ENCODE measurements around the gene HOXD4. TPM values are rescaled to one million over a fixed set of nuclear protein-coding genes. Genes with fewer than 3 reads are reported as not detected.

Gene HOXD4
- total RNA-seq, 1 experiment from 2014 or later: 0.61 TPM

DNA sequence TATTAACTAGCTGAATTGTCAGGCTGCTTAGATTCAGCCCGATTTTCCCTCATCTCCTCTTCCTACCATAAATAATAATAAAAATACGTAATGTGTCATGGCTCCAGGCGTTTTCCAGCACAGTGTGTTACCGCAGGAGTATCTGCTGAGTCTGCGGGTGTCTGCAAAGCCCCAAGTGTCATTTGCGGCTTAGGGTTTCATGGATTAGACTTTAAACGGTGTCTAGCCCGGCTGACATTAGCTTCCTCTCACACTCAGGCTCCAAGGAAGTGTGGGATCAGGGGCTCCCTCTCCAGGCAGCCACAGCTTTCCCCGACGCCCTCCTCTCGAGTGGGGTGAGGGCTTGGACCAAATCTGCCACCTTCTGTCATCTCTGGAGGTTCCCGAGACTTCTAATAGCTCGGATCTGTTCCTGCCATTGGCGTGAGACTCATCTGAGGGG, 23.1 kb downstream of the HOXD4 start:
- no peaks in the 10 kb centered on the region for H3K9me3 ChIP-seq (ENCODE audit: control insufficient read depth in 1 of 2, insufficient read depth in 1 of 2, low read depth in 1 of 2, low read length in 2 of 2)
- H3K79me2 ChIP-seq (ENCODE audit: insufficient read depth, low read length): no peaks in the 10 kb centered on the region
- no peak overlapping the region for H3K27ac ChIP-seq (ENCODE audit: low read depth, low read length)
- RAD21 ChIA-PET (ENCODE audit: low non-redundant PET in 1 of 2, low total read pairs in 2 of 2, uncharacterized antibody in 2 of 2, unreplicated experiment in 2 of 2): no interaction called here
- no peaks in the 10 kb centered on the region for H3K9me2 ChIP-seq (ENCODE audit: insufficient read depth)
- H4K20me1 ChIP-seq (ENCODE audit: insufficient read depth): no peaks in the 10 kb centered on the region
- no peak overlapping the region for H3K4me3 ChIP-seq (replicated peaks in 1 of 2; ENCODE audit: low read depth in 1 of 2, low read length in 2 of 2)
- H3K36me3 ChIP-seq (ENCODE audit: control insufficient read depth in 1 of 2, insufficient read depth in 2 of 2, low read length in 2 of 2): no peaks in the 10 kb centered on the region
- intact Hi-C loops (cut with micrococcal nuclease): no loop called here
- H3K4me1 ChIP-seq (ENCODE audit: control insufficient read depth in 1 of 2, insufficient read depth in 2 of 2, low read length in 2 of 2): no peaks in the 10 kb centered on the region
- H3K27me3 ChIP-seq (ENCODE audit: insufficient read depth, low read length): no peaks in the 10 kb centered on the region
- TF ChIP-seq ELF1 (IDR thresholded peaks at IDR 0.05; ENCODE audit: borderline replicate concordance, low read depth) (no peak), EGR1 (IDR thresholded peaks at IDR 0.05; ENCODE audit: low read depth) (no peak), POLR2A (IDR thresholded peaks at IDR 0.05; ENCODE audit: borderline replicate concordance, extremely low read depth, insufficient read depth, insufficient read length) (no peak)
- ATAC-seq (no peak), DNase-seq (ENCODE audit: low read depth, low spot score) (no peak)
- POLR2A ChIA-PET: no interaction called here
- no TSS peak for BruUV-seq (replicated peaks)
- no peak overlapping the region for H2AFZ ChIP-seq (ENCODE audit: low read depth, low read length, poor library complexity, severe bottlenecking)
- H3K4me2 ChIP-seq (ENCODE audit: low read length): no peak overlapping the region
- H3K9ac ChIP-seq (ENCODE audit: low read length): no peak overlapping the region
- CTCF ChIA-PET: interaction anchor here (1.0 kb wide), 1 partner anchor 577 kb away, joined by 3 read pairs; no protein-coding TSS in a partner anchor

DNA sequence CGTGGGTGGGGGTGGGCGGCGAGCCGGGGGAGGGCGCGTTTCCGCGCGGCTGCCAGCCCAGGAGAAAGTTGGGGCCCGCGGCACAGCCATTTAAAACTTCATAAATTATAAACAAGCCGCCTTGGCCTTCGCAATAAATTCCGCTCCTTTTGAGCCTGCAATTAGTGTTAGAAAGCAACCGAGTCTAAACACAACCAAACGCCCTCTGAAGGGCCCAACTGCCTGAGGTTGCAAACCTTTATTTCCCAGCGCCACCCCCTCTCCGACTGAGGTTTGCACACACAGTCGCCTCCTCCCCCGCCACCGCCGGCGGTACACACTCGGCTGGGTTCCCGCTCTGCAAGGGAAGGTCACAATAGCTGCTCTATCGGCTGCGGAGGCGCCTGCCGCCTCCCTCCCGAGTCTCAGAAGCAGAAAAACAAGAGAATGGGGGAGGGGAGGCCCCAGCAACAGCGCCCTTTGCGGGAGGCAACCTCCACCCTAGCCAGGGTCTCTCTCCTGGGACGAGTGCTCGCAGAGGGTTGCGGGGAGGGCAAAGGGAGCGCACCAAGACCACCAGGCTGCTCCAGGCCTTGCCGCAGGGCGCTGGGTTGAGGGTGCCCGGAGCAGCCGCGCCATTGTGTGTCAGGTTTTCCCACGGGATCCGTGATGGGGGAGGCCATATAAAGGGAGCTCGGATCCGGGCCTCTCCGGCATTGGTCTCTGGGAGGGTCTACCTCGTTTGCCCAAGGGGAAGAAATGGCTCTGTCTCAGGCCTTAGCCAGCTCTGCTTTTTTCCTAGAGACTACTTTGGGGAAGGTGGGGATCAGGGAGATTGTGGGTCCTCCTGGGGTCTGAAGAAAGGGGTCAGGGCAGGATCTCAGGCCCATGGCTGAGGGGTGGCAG, 23.7 kb downstream of the HOXD4 start:
- ATAC-seq: no peak
- CTCF ChIA-PET: interaction anchor here (1.0 kb wide), 1 partner anchor 578 kb away, joined by 3 read pairs; no protein-coding TSS in a partner anchor
- H3K9me3 ChIP-seq (ENCODE audit: control insufficient read depth in 1 of 2, insufficient read depth in 1 of 2, low read depth in 1 of 2, low read length in 2 of 2): no peaks in the 10 kb centered on the region
- POLR2A ChIA-PET: no interaction called here
- H3K9ac ChIP-seq (ENCODE audit: low read length): no peak overlapping the region
- no peaks in the 10 kb centered on the region for H3K9me2 ChIP-seq (ENCODE audit: insufficient read depth)
- H3K4me1 ChIP-seq (ENCODE audit: control insufficient read depth in 1 of 2, insufficient read depth in 2 of 2, low read length in 2 of 2): no peaks in the 10 kb centered on the region
- H3K4me2 ChIP-seq (ENCODE audit: low read length): no peak overlapping the region
- no peaks in the 10 kb centered on the region for H3K36me3 ChIP-seq (ENCODE audit: control insufficient read depth in 1 of 2, insufficient read depth in 2 of 2, low read length in 2 of 2)
- H3K27me3 ChIP-seq (ENCODE audit: insufficient read depth, low read length): no peaks in the 10 kb centered on the region
- H4K20me1 ChIP-seq (ENCODE audit: insufficient read depth): no peaks in the 10 kb centered on the region
- RAD21 ChIA-PET (ENCODE audit: low non-redundant PET in 1 of 2, low total read pairs in 2 of 2, uncharacterized antibody in 2 of 2, unreplicated experiment in 2 of 2): no interaction called here
- no peaks in the 10 kb centered on the region for H3K79me2 ChIP-seq (ENCODE audit: insufficient read depth, low read length)
- BruUV-seq (replicated peaks): no TSS peak
- intact Hi-C loops (cut with micrococcal nuclease): no loop called here
- no peak overlapping the region for H2AFZ ChIP-seq (ENCODE audit: low read depth, low read length, poor library complexity, severe bottlenecking)
- no peak for DNase-seq (ENCODE audit: low read depth, low spot score)
- H3K27ac ChIP-seq (ENCODE audit: low read depth, low read length): no peak overlapping the region
- no peak overlapping the region for H3K4me3 ChIP-seq (replicated peaks in 1 of 2; ENCODE audit: low read depth in 1 of 2, low read length in 2 of 2)
- TF ChIP-seq TCF7L2 (IDR thresholded peaks at IDR 0.05; ENCODE audit: borderline replicate concordance, extremely low read depth, insufficient read depth, insufficient read length) (no peak), SRF (IDR thresholded peaks at IDR 0.05; ENCODE audit: low read depth) (no peak), SIN3A (IDR thresholded peaks at IDR 0.05; ENCODE audit: low read depth) (no peak), EZH2 (IDR thresholded peaks at IDR 0.05) (no peak), CBX3 (IDR thresholded peaks at IDR 0.05; ENCODE audit: low read depth) (no peak), FOSL1 (IDR thresholded peaks at IDR 0.05; ENCODE audit: low read depth) (no peak), EGR1 (IDR thresholded peaks at IDR 0.05; ENCODE audit: low read depth) (no peak), ELF1 (IDR thresholded peaks at IDR 0.05; ENCODE audit: borderline replicate concordance, low read depth) (no peak), CEBPB (IDR thresholded peaks at IDR 0.05; ENCODE audit: low read depth) (no peak)
- TF ChIP-seq, protein P1, sequence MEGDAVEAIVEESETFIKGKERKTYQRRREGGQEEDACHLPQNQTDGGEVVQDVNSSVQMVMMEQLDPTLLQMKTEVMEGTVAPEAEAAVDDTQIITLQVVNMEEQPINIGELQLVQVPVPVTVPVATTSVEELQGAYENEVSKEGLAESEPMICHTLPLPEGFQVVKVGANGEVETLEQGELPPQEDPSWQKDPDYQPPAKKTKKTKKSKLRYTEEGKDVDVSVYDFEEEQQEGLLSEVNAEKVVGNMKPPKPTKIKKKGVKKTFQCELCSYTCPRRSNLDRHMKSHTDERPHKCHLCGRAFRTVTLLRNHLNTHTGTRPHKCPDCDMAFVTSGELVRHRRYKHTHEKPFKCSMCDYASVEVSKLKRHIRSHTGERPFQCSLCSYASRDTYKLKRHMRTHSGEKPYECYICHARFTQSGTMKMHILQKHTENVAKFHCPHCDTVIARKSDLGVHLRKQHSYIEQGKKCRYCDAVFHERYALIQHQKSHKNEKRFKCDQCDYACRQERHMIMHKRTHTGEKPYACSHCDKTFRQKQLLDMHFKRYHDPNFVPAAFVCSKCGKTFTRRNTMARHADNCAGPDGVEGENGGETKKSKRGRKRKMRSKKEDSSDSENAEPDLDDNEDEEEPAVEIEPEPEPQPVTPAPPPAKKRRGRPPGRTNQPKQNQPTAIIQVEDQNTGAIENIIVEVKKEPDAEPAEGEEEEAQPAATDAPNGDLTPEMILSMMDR (IDR thresholded peaks at IDR 0.05 in 2 of 3, conservative IDR thresholded peaks at IDR 0.05 in 1 of 3; ENCODE audit: borderline replicate concordance in 1 of 3, insufficient read depth in 1 of 3, low read depth in 2 of 3, low read length in 2 of 3): no peak
- TF ChIP-seq, protein P2, sequence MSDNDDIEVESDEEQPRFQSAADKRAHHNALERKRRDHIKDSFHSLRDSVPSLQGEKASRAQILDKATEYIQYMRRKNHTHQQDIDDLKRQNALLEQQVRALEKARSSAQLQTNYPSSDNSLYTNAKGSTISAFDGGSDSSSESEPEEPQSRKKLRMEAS (IDR thresholded peaks at IDR 0.05): no peak
- TF ChIP-seq, protein P3, sequence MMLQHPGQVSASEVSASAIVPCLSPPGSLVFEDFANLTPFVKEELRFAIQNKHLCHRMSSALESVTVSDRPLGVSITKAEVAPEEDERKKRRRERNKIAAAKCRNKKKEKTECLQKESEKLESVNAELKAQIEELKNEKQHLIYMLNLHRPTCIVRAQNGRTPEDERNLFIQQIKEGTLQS (IDR thresholded peaks at IDR 0.05): no peak
- TF ChIP-seq, protein P4, sequence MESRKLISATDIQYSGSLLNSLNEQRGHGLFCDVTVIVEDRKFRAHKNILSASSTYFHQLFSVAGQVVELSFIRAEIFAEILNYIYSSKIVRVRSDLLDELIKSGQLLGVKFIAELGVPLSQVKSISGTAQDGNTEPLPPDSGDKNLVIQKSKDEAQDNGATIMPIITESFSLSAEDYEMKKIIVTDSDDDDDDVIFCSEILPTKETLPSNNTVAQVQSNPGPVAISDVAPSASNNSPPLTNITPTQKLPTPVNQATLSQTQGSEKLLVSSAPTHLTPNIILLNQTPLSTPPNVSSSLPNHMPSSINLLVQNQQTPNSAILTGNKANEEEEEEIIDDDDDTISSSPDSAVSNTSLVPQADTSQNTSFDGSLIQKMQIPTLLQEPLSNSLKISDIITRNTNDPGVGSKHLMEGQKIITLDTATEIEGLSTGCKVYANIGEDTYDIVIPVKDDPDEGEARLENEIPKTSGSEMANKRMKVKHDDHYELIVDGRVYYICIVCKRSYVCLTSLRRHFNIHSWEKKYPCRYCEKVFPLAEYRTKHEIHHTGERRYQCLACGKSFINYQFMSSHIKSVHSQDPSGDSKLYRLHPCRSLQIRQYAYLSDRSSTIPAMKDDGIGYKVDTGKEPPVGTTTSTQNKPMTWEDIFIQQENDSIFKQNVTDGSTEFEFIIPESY (IDR thresholded peaks at IDR 0.05; ENCODE audit: extremely low read depth, insufficient replicate concordance, low read length): no peak
